Measurements from ENCODE around the gene FGF12.

The FGF12 gene

GRCh38 chr3:192260116-192261010 is 467.0 kb downstream of the FGF12 start:
- ChIA-PET CTCF (no interaction called here), POLR2A (no interaction called here)
- DNase-seq (ENCODE audit: extremely low spot score), result no peak
- TF ChIP-seq FOXK2 (IDR thresholded peaks at IDR 0.05) (no peak), L3MBTL2 (conservative IDR thresholded peaks at IDR 0.05) (no peak), BHLHE40 (IDR thresholded peaks at IDR 0.05; ENCODE audit: borderline replicate concordance) (no peak), ELF4 (IDR thresholded peaks at IDR 0.05) (no peak), CTBP1 (IDR thresholded peaks at IDR 0.05; ENCODE audit: borderline replicate concordance) (no peak), LEF1 (IDR thresholded peaks at IDR 0.05; ENCODE audit: borderline replicate concordance) (no peak), TARDBP (IDR thresholded peaks at IDR 0.05) (no peak), ZNF384 (IDR thresholded peaks at IDR 0.05) (no peak), SP1 (IDR thresholded peaks at IDR 0.05) (no peak), PKNOX1 (IDR thresholded peaks at IDR 0.05) (no peak), ARNT (IDR thresholded peaks at IDR 0.05) (no peak), FOXM1 (IDR thresholded peaks at IDR 0.05; ENCODE audit: borderline replicate concordance) (no peak), HDGF (IDR thresholded peaks at IDR 0.05; ENCODE audit: borderline replicate concordance) (no peak), FOXA1 (IDR thresholded peaks at IDR 0.05) (no peak), SUZ12 (IDR thresholded peaks at IDR 0.05) (no peak), NFRKB (IDR thresholded peaks at IDR 0.05) (no peak)

GRCh38 chr3:192259661-192260060 is 467.7 kb downstream of the FGF12 start:
- DNase-seq (ENCODE audit: extremely low spot score), result no peak
- ChIA-PET POLR2A (no interaction called here), CTCF (no interaction called here)
- TF ChIP-seq NFRKB (IDR thresholded peaks at IDR 0.05), result no peak
- no peak for TF ChIP-seq FOXM1 (IDR thresholded peaks at IDR 0.05; ENCODE audit: borderline replicate concordance)
- TF ChIP-seq L3MBTL2 (conservative IDR thresholded peaks at IDR 0.05), result no peak
- no peak for TF ChIP-seq SP1 (IDR thresholded peaks at IDR 0.05)
- TF ChIP-seq ARNT (IDR thresholded peaks at IDR 0.05), result no peak
- no peak for TF ChIP-seq SUZ12 (IDR thresholded peaks at IDR 0.05)
- no peak for TF ChIP-seq ELF4 (IDR thresholded peaks at IDR 0.05)
- no peak for TF ChIP-seq HDGF (IDR thresholded peaks at IDR 0.05; ENCODE audit: borderline replicate concordance)
- TF ChIP-seq CTBP1 (IDR thresholded peaks at IDR 0.05; ENCODE audit: borderline replicate concordance), result no peak
- no peak for TF ChIP-seq LEF1 (IDR thresholded peaks at IDR 0.05; ENCODE audit: borderline replicate concordance)
- no peak for TF ChIP-seq FOXK2 (IDR thresholded peaks at IDR 0.05)
- TF ChIP-seq TARDBP (IDR thresholded peaks at IDR 0.05), result no peak
- TF ChIP-seq FOXA1 (IDR thresholded peaks at IDR 0.05), result no peak
- no peak for TF ChIP-seq PKNOX1 (IDR thresholded peaks at IDR 0.05)

DNA sequence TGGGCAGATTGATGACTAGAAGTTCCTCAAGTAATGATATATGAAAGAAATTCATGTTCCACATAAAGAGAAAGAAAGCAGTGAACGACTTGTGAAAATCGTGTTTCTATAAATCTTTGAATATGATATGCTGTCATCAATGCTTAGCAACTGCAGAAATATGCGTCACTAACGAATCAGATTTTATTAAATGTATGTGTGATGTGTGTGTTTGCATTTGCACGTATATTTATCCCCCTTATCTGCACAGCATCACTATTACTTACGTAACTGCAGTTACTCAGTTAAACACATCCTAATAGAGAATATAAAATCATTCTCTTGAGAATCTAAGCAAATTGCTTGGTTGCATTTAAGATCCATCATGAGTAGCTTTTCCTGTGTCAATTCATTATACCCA is 468.6 kb downstream of the FGF12 start:
- DNase-seq (ENCODE audit: extremely low spot score), result no peak
- ChIA-PET CTCF (no interaction called here), POLR2A (no interaction called here)
- TF ChIP-seq PKNOX1 (IDR thresholded peaks at IDR 0.05), result no peak
- no peak for TF ChIP-seq SUZ12 (IDR thresholded peaks at IDR 0.05)
- no peak for TF ChIP-seq HDGF (IDR thresholded peaks at IDR 0.05; ENCODE audit: borderline replicate concordance)
- no peak for TF ChIP-seq L3MBTL2 (conservative IDR thresholded peaks at IDR 0.05)
- no peak for TF ChIP-seq NFRKB (IDR thresholded peaks at IDR 0.05)
- TF ChIP-seq FOXA1 (IDR thresholded peaks at IDR 0.05), result no peak

DNA sequence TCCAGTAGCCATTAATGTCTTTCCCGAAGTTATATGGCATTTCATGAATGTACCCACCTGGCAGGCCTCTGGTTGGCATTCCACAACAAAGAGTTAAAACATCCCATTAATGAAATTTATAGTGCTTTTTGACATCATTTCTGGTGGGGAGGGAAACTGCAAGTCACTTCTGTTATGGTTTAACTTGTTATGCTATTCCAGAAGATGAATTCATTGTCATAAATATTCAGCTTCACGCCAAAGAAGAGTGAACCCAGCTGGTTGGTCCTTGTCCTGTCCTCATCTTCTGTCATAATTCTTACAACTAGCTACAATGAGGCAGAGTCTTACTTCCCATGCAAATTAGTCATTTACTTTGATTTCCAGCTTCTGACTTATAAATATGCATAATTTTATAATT is 471.5 kb downstream of the FGF12 start:
- TF ChIP-seq FOXK2 (IDR thresholded peaks at IDR 0.05) (no peak), PKNOX1 (IDR thresholded peaks at IDR 0.05) (no peak), ELF4 (IDR thresholded peaks at IDR 0.05) (no peak), CTBP1 (IDR thresholded peaks at IDR 0.05; ENCODE audit: borderline replicate concordance) (no peak), BHLHE40 (IDR thresholded peaks at IDR 0.05; ENCODE audit: borderline replicate concordance) (no peak), TARDBP (IDR thresholded peaks at IDR 0.05) (no peak), ZNF384 (IDR thresholded peaks at IDR 0.05) (no peak), FOXA1 (IDR thresholded peaks at IDR 0.05) (no peak), LEF1 (IDR thresholded peaks at IDR 0.05; ENCODE audit: borderline replicate concordance) (no peak), NFRKB (IDR thresholded peaks at IDR 0.05) (no peak), L3MBTL2 (conservative IDR thresholded peaks at IDR 0.05) (no peak)
- ChIA-PET CTCF (no interaction called here), POLR2A (no interaction called here)
- DNase-seq (ENCODE audit: extremely low spot score), result no peak

GRCh38 chr3:192253138-192253887 is 474.0 kb downstream of the FGF12 start:
- ChIA-PET POLR2A (no interaction called here), CTCF (no interaction called here)
- TF ChIP-seq FOXM1 (IDR thresholded peaks at IDR 0.05; ENCODE audit: borderline replicate concordance) (no peak), SP1 (IDR thresholded peaks at IDR 0.05) (no peak), ZNF384 (IDR thresholded peaks at IDR 0.05) (no peak), TARDBP (IDR thresholded peaks at IDR 0.05) (no peak), ARNT (IDR thresholded peaks at IDR 0.05) (no peak), ELF4 (IDR thresholded peaks at IDR 0.05) (no peak), CTBP1 (IDR thresholded peaks at IDR 0.05; ENCODE audit: borderline replicate concordance) (no peak), HDGF (IDR thresholded peaks at IDR 0.05; ENCODE audit: borderline replicate concordance) (no peak), LEF1 (IDR thresholded peaks at IDR 0.05; ENCODE audit: borderline replicate concordance) (no peak), FOXA1 (IDR thresholded peaks at IDR 0.05) (no peak), BHLHE40 (IDR thresholded peaks at IDR 0.05; ENCODE audit: borderline replicate concordance) (no peak), NFRKB (IDR thresholded peaks at IDR 0.05) (no peak), SUZ12 (IDR thresholded peaks at IDR 0.05) (no peak), FOXK2 (IDR thresholded peaks at IDR 0.05) (no peak), PKNOX1 (IDR thresholded peaks at IDR 0.05) (no peak), L3MBTL2 (conservative IDR thresholded peaks at IDR 0.05) (no peak)
- no peak for DNase-seq (ENCODE audit: extremely low spot score)
